GM23338 (cell line): ENCODE results near the gene CACNB2. TPM values are rescaled to one million over a fixed set of nuclear protein-coding genes. Genes with fewer than 3 reads are reported as not detected.

Experiments used
- ATAC-seq: fragments of 200-7000 bp; cut with Tn5 transposase; 3 replicates; pipeline ENCODE4 v1.9.1; 2020
- DNase-seq: peaks from one replicate; pipeline ENCODE4 v3.0.0-alpha.2; 2015; ENCODE audit warnings: low spot score
- H2AFZ ChIP-seq: fragments of 200-600 bp; sonication (generic); 2 replicates; pipeline ENCODE4 v1.8.0; 2016; ENCODE audit warnings: antibody characterized with exemption, mild to moderate bottlenecking, moderate library complexity
- H3F3A ChIP-seq: fragments of 200-600 bp; sonication (generic); replicated peaks from 2 replicates; pipeline ENCODE4 v1.8.0; 2017; ENCODE audit warnings: antibody characterized with exemption, mixed run types, low read depth
- H3K27ac ChIP-seq: fragments of 200-600 bp; sonication (generic); 2 replicates; pipeline ENCODE4 v1.6.1; 2016; ENCODE audit warnings: low read depth
- H3K27me3 ChIP-seq: fragments of 200-600 bp; sonication (generic); 2 replicates; pipeline ENCODE4 v1.8.0; 2016; ENCODE audit warnings: mild to moderate bottlenecking, mixed run types, moderate library complexity; ENCODE audit not compliant: insufficient read depth
- H3K36me3 ChIP-seq: fragments of 200-600 bp; sonication (generic); 2 replicates; pipeline ENCODE4 v1.8.0; 2016; ENCODE audit warnings: mild to moderate bottlenecking; ENCODE audit not compliant: insufficient read depth
- H3K4me1 ChIP-seq: fragments of 200-600 bp; sonication (generic); 2 replicates; pipeline ENCODE4 v1.8.0; 2016; ENCODE audit warnings: mild to moderate bottlenecking, moderate library complexity; ENCODE audit not compliant: insufficient read depth
- H3K4me2 ChIP-seq: fragments of 200-600 bp; sonication (generic); 2 replicates; pipeline ENCODE4 v1.7.1; 2017; ENCODE audit warnings: mixed run types
- H3K4me3 ChIP-seq: fragments of 200-600 bp; sonication (generic); 2 replicates; pipeline ENCODE4 v1.6.1; 2016; ENCODE audit warnings: mixed run types
- H3K79me2 ChIP-seq: fragments of 200-600 bp; sonication (generic); replicated peaks from 2 replicates; pipeline ENCODE4 v1.8.0; 2017; ENCODE audit warnings: mild to moderate bottlenecking; ENCODE audit not compliant: insufficient read depth
- H3K9me2 ChIP-seq: fragments of 200-600 bp; sonication (generic); 2 replicates; pipeline ENCODE4 v1.8.0; 2017; ENCODE audit not compliant: insufficient read depth
- H4K20me1 ChIP-seq: fragments of 200-600 bp; sonication (generic); replicated peaks from 2 replicates; pipeline ENCODE4 v1.8.0; 2017; ENCODE audit warnings: mild to moderate bottlenecking; ENCODE audit not compliant: insufficient read depth
- H3K27ac Mint-ChIP-seq: 2 replicates; pipeline ENCODE4 v1.8.0; 2020; ENCODE audit warnings: inconsistent platforms, mild to moderate bottlenecking, moderate library complexity, mixed read lengths
- H3K27me3 Mint-ChIP-seq: 3 replicates; pipeline ENCODE4 v1.8.0; 2022; ENCODE audit warnings: low read depth, mild to moderate bottlenecking, moderate library complexity, mixed read lengths, inconsistent platforms; ENCODE audit not compliant: insufficient read depth, poor library complexity
- H3K36me3 Mint-ChIP-seq: 3 replicates; pipeline ENCODE4 v1.8.0; 2021; ENCODE audit warnings: low read depth, mild to moderate bottlenecking, inconsistent platforms, moderate library complexity, mixed read lengths
- H3K4me1 Mint-ChIP-seq: 3 replicates; pipeline ENCODE4 v1.8.0; 2020; ENCODE audit warnings: mild to moderate bottlenecking, inconsistent platforms, mixed read lengths
- H3K4me3 Mint-ChIP-seq: 3 replicates; pipeline ENCODE4 v1.8.0; 2021; ENCODE audit warnings: moderate library complexity, mild to moderate bottlenecking, inconsistent platforms, mixed read lengths
- H3K9me3 Mint-ChIP-seq: 3 replicates; pipeline ENCODE4 v1.8.0; 2020; ENCODE audit warnings: moderate library complexity, mild to moderate bottlenecking, inconsistent platforms, mixed read lengths
- CREB1 ChIP-seq: fragments of 250-450 bp; sonication (Bioruptor Pico); IDR thresholded peaks from 2 replicates; pipeline ENCODE4 v1.5.0; 2020; ENCODE audit warnings: low read depth, mild to moderate bottlenecking, moderate library complexity
- EZH2 ChIP-seq: fragments of 200-600 bp; sonication (generic); IDR thresholded peaks from one replicate; pipeline ENCODE4 v1.8.0; 2017; ENCODE audit warnings: antibody characterized with exemption, mild to moderate bottlenecking, low read depth; ENCODE audit not compliant: unreplicated experiment
- EZH2phosphoT487 ChIP-seq: fragments of 200-600 bp; sonication (generic); IDR thresholded peaks from one replicate; pipeline ENCODE4 v1.8.1; 2018; ENCODE audit warnings: antibody characterized with exemption; ENCODE audit not compliant: unreplicated experiment
- JUNB ChIP-seq: IDR thresholded peaks from one replicate; pipeline ENCODE4 v1.6.1; 2016; ENCODE audit warnings: antibody characterized with exemption; ENCODE audit not compliant: unreplicated experiment
- POLR2AphosphoS5 ChIP-seq: IDR thresholded peaks from 2 replicates; pipeline ENCODE4 v1.6.1; 2016; ENCODE audit warnings: antibody characterized with exemption, low read depth
- STAT1 ChIP-seq: IDR thresholded peaks from one replicate; pipeline ENCODE4 v1.6.1; 2016; ENCODE audit warnings: antibody characterized with exemption; ENCODE audit not compliant: unreplicated experiment
- ZNF114 ChIP-seq: fragments of 250-450 bp; sonication (Bioruptor Pico); IDR thresholded peaks from 2 replicates; pipeline ENCODE4 v1.5.0; 2020; ENCODE audit warnings: mild to moderate bottlenecking, moderate library complexity
- ZNF331 ChIP-seq: fragments of 250-450 bp; sonication (Bioruptor Pico); IDR thresholded peaks from 2 replicates; pipeline ENCODE4 v1.5.0; 2020; ENCODE audit warnings: low read depth, mild to moderate bottlenecking, moderate library complexity
- polyA plus RNA-seq: library from polyadenylated mRNA; unstranded; fragments of >200 nt; fragmentation: Nextera tagmentation; extraction: Ambion mirVana; gene quantifications from 2 replicates; pipeline ENCODE4 v1.2.1, GENCODE V29; 2016
- total RNA-seq: library from RNA; depleted of rRNA; stranded (reverse); fragments of >200 nt; shearing (Covaris generic); gene quantifications from 2 replicates; pipeline ENCODE4 v1.2.3, GENCODE V29; 2014
- TF ChIP-seq, protein P1 (sequence below): fragments of 250-450 bp; sonication (Bioruptor Pico); IDR thresholded peaks from 2 replicates; pipeline ENCODE4 v1.5.0; 2020; ENCODE audit warnings: mild to moderate bottlenecking, moderate library complexity
- TF ChIP-seq, protein P2 (sequence below): IDR thresholded peaks from one replicate; pipeline ENCODE4 v1.6.1; 2018; ENCODE audit warnings: antibody characterized with exemption; ENCODE audit not compliant: unreplicated experiment
- TF ChIP-seq, protein P3 (sequence below), 2 experiments: fragments of 200-600 bp in 1 of 2; sonication (generic) in 1 of 2; conservative IDR thresholded peaks; 2 replicates each; pipeline versions ENCODE4 v1.5.1 to v1.6.1; 2016 to 2017; ENCODE audit warnings: antibody characterized with exemption in 2 of 2, low read depth in 2 of 2, mild to moderate bottlenecking in 2 of 2, moderate library complexity in 1 of 2

Gene CACNB2
- total and polyA plus RNA-seq, 2 experiments from 2014 or later: 5.0 to 5.9 TPM

DNA sequence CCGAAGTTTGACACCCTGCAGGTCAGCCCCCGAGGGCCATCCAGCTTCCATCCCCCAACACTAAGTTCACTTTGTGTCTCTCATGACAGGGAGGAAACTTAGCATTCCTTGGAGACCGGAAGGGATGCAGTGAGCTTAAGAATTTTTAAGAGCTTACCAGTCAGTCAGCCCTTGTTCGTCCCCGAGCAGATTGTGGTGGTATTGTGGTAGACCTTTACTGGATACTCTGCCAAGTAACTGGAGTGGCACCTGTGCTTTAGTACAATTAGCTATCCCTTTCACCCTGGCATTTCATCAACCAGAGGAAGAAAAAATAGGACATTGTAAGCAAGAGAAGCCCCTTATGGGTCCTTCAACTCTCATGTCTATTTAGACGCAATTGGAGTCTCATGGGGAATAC is 436.4 kb downstream of the CACNB2 start:
- Histone ChIP-seq H3K27me3 (no peaks in the 10 kb centered on the region), H3K4me2 (no peak overlapping the region), H3K9me2 (no peaks in the 10 kb centered on the region), H3K27ac (no peak overlapping the region), H3K79me2 (no peaks in the 10 kb centered on the region), H4K20me1 (no peaks in the 10 kb centered on the region), H3K4me3 (no peak overlapping the region), H3K4me1 (no peaks in the 10 kb centered on the region), H3K36me3 (peaks cover 24% of the 10 kb centered on the region), H2AFZ (no peak overlapping the region), H3F3A (no peaks in the 10 kb centered on the region)
- Mint-ChIP-seq H3K4me1 (no peaks in the 10 kb centered on the region), H3K4me3 (no peak overlapping the region), H3K27ac (no peak overlapping the region), H3K36me3 (peaks cover 34% of the 10 kb centered on the region), H3K9me3 (peaks cover 34% of the 10 kb centered on the region), H3K27me3 (peaks cover 8% of the 10 kb centered on the region)
- TF ChIP-seq, protein P1, sequence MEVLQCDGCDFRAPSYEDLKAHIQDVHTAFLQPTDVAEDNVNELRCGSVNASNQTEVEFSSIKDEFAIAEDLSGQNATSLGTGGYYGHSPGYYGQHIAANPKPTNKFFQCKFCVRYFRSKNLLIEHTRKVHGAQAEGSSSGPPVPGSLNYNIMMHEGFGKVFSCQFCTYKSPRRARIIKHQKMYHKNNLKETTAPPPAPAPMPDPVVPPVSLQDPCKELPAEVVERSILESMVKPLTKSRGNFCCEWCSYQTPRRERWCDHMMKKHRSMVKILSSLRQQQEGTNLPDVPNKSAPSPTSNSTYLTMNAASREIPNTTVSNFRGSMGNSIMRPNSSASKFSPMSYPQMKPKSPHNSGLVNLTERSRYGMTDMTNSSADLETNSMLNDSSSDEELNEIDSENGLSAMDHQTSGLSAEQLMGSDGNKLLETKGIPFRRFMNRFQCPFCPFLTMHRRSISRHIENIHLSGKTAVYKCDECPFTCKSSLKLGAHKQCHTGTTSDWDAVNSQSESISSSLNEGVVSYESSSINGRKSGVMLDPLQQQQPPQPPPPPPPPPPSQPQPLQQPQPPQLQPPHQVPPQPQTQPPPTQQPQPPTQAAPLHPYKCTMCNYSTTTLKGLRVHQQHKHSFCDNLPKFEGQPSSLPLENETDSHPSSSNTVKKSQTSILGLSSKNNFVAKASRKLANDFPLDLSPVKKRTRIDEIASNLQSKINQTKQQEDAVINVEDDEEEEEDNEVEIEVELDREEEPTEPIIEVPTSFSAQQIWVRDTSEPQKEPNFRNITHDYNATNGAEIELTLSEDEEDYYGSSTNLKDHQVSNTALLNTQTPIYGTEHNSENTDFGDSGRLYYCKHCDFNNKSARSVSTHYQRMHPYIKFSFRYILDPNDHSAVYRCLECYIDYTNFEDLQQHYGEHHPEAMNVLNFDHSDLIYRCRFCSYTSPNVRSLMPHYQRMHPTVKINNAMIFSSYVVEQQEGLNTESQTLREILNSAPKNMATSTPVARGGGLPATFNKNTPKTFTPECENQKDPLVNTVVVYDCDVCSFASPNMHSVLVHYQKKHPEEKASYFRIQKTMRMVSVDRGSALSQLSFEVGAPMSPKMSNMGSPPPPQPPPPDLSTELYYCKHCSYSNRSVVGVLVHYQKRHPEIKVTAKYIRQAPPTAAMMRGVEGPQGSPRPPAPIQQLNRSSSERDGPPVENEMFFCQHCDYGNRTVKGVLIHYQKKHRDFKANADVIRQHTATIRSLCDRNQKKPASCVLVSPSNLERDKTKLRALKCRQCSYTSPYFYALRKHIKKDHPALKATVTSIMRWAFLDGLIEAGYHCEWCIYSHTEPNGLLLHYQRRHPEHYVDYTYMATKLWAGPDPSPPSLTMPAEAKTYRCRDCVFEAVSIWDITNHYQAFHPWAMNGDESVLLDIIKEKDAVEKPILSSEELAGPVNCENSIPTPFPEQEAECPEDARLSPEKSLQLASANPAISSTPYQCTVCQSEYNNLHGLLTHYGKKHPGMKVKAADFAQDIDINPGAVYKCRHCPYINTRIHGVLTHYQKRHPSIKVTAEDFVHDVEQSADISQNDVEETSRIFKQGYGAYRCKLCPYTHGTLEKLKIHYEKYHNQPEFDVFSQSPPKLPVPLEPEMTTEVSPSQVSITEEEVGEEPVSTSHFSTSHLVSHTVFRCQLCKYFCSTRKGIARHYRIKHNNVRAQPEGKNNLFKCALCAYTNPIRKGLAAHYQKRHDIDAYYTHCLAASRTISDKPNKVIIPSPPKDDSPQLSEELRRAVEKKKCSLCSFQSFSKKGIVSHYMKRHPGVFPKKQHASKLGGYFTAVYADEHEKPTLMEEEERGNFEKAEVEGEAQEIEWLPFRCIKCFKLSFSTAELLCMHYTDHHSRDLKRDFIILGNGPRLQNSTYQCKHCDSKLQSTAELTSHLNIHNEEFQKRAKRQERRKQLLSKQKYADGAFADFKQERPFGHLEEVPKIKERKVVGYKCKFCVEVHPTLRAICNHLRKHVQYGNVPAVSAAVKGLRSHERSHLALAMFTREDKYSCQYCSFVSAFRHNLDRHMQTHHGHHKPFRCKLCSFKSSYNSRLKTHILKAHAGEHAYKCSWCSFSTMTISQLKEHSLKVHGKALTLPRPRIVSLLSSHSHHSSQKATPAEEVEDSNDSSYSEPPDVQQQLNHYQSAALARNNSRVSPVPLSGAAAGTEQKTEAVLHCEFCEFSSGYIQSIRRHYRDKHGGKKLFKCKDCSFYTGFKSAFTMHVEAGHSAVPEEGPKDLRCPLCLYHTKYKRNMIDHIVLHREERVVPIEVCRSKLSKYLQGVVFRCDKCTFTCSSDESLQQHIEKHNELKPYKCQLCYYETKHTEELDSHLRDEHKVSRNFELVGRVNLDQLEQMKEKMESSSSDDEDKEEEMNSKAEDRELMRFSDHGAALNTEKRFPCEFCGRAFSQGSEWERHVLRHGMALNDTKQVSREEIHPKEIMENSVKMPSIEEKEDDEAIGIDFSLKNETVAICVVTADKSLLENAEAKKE (CRISPR knock-in tag): no peak
- TF ChIP-seq, protein P2, sequence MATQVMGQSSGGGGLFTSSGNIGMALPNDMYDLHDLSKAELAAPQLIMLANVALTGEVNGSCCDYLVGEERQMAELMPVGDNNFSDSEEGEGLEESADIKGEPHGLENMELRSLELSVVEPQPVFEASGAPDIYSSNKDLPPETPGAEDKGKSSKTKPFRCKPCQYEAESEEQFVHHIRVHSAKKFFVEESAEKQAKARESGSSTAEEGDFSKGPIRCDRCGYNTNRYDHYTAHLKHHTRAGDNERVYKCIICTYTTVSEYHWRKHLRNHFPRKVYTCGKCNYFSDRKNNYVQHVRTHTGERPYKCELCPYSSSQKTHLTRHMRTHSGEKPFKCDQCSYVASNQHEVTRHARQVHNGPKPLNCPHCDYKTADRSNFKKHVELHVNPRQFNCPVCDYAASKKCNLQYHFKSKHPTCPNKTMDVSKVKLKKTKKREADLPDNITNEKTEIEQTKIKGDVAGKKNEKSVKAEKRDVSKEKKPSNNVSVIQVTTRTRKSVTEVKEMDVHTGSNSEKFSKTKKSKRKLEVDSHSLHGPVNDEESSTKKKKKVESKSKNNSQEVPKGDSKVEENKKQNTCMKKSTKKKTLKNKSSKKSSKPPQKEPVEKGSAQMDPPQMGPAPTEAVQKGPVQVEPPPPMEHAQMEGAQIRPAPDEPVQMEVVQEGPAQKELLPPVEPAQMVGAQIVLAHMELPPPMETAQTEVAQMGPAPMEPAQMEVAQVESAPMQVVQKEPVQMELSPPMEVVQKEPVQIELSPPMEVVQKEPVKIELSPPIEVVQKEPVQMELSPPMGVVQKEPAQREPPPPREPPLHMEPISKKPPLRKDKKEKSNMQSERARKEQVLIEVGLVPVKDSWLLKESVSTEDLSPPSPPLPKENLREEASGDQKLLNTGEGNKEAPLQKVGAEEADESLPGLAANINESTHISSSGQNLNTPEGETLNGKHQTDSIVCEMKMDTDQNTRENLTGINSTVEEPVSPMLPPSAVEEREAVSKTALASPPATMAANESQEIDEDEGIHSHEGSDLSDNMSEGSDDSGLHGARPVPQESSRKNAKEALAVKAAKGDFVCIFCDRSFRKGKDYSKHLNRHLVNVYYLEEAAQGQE: no peak
- TF ChIP-seq EZH2phosphoT487: no peak
- TF ChIP-seq EZH2: no peak
- TF ChIP-seq STAT1: no peak
- TF ChIP-seq ZNF114 (CRISPR knock-in tag): no peak
- no peak for TF ChIP-seq POLR2AphosphoS5
- TF ChIP-seq JUNB: no peak
- TF ChIP-seq ZNF331 (CRISPR knock-in tag): no peak
- no peak for TF ChIP-seq CREB1
- TF ChIP-seq, protein P3, sequence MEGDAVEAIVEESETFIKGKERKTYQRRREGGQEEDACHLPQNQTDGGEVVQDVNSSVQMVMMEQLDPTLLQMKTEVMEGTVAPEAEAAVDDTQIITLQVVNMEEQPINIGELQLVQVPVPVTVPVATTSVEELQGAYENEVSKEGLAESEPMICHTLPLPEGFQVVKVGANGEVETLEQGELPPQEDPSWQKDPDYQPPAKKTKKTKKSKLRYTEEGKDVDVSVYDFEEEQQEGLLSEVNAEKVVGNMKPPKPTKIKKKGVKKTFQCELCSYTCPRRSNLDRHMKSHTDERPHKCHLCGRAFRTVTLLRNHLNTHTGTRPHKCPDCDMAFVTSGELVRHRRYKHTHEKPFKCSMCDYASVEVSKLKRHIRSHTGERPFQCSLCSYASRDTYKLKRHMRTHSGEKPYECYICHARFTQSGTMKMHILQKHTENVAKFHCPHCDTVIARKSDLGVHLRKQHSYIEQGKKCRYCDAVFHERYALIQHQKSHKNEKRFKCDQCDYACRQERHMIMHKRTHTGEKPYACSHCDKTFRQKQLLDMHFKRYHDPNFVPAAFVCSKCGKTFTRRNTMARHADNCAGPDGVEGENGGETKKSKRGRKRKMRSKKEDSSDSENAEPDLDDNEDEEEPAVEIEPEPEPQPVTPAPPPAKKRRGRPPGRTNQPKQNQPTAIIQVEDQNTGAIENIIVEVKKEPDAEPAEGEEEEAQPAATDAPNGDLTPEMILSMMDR (conservative IDR thresholded peaks at IDR 0.05; ENCODE audit: low read depth in 2 of 2): no peak
- DNase-seq: no peak
- no peak for ATAC-seq
